ENCODE results near the gene PTPRT.

Gene PTPRT

DNA sequence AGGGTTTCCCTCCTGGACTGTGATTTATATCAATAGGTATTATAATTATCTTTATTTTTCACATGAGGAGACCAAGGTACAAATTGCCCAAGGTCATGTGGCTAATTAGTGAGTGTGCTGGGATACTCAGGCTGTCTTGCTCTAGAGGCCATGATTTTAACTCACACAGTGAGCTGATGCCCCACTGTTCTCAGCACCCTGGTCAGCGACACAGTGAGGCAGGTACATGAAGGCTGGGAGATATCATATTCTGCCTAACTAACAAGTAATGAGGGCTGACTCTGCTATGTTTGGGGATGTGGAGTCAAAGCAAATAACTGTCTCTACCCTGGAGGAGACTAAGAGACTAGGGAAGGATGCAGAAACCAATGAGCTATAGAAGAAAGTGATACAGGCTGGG is 501.1 kb downstream of the PTPRT start:
- DNase-seq (ENCODE audit: extremely low spot score), result no peak
- POLR2A ChIA-PET, result no interaction called here
- TF ChIP-seq, protein P1, sequence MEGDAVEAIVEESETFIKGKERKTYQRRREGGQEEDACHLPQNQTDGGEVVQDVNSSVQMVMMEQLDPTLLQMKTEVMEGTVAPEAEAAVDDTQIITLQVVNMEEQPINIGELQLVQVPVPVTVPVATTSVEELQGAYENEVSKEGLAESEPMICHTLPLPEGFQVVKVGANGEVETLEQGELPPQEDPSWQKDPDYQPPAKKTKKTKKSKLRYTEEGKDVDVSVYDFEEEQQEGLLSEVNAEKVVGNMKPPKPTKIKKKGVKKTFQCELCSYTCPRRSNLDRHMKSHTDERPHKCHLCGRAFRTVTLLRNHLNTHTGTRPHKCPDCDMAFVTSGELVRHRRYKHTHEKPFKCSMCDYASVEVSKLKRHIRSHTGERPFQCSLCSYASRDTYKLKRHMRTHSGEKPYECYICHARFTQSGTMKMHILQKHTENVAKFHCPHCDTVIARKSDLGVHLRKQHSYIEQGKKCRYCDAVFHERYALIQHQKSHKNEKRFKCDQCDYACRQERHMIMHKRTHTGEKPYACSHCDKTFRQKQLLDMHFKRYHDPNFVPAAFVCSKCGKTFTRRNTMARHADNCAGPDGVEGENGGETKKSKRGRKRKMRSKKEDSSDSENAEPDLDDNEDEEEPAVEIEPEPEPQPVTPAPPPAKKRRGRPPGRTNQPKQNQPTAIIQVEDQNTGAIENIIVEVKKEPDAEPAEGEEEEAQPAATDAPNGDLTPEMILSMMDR (IDR thresholded peaks at IDR 0.05; ENCODE audit: control extremely low read depth, extremely low read depth, low read depth, missing control alignments), result no peak
- CTCF ChIA-PET, result no interaction called here

DNA sequence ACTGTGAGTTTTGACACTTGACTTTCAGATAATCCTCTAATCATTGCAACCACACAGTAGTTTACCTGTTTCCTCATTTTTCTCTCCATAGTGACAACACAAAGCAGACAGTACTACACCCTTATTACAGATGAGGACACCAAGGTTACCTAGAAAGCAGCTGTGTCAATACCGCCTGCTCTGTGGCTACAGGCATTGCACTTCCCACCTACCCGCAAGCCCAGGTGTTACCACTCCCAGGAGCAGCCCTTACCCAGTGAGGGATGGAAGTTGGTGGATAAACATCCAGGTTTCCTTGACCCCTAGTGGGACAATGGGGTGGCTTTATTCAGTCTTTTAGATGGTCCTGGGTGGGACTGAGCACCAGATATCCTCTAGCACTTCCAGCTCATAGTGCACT is 503.6 kb downstream of the PTPRT start:
- TF ChIP-seq, protein P1 (IDR thresholded peaks at IDR 0.05; ENCODE audit: control extremely low read depth, extremely low read depth, low read depth, missing control alignments), result no peak
- no peak for DNase-seq (ENCODE audit: extremely low spot score)
- POLR2A ChIA-PET, result no interaction called here
- CTCF ChIA-PET, result no interaction called here

- ChIA-PET CTCF (no interaction called here), POLR2A (no interaction called here)
- TF ChIP-seq, protein P1 (IDR thresholded peaks at IDR 0.05; ENCODE audit: control extremely low read depth, extremely low read depth, low read depth, missing control alignments), result no peak
- DNase-seq (ENCODE audit: extremely low spot score), result no peak
These were observed 510.8 kb downstream of the PTPRT start for GRCh38 chr20:42678895-42679294.

- ChIA-PET POLR2A (no interaction called here), CTCF (no interaction called here)
- DNase-seq (ENCODE audit: extremely low spot score), result no peak
- TF ChIP-seq, protein P1 (IDR thresholded peaks at IDR 0.05; ENCODE audit: control extremely low read depth, extremely low read depth, low read depth, missing control alignments), result no peak
These were observed 533.6 kb downstream of the PTPRT start for GRCh38 chr20:42656130-42656529.

- TF ChIP-seq, protein P1 (IDR thresholded peaks at IDR 0.05; ENCODE audit: control extremely low read depth, extremely low read depth, low read depth, missing control alignments), result no peak
- no peak for DNase-seq (ENCODE audit: extremely low spot score)
- POLR2A ChIA-PET, result no interaction called here
- CTCF ChIA-PET, result no interaction called here
These were observed 537.4 kb downstream of the PTPRT start for GRCh38 chr20:42652266-42652665.

- POLR2A ChIA-PET, result no interaction called here
These were observed 539.4 kb downstream of the PTPRT start for GRCh38 chr20:42650191-42650746.

More at GRCh38 chr20:42650191-42650746, 539.4 kb downstream of the PTPRT start:
- CTCF ChIA-PET, result interaction anchor here (2.3 kb wide), 1 partner anchor 10 kb away, joined by 6 read pairs; no protein-coding TSS in a partner anchor
- DNase-seq (ENCODE audit: extremely low spot score), result no peak
- TF ChIP-seq, protein P1 (IDR thresholded peaks at IDR 0.05; ENCODE audit: control extremely low read depth, extremely low read depth, low read depth, missing control alignments), result no peak

Data from GM10248 (cell line).